Activated T-helper 1 cell treated with anti-CD3 and anti-CD28 coated beads, Interleukin-12 subunit alpha, Interleukin-12 subunit beta, Interleukin-2, Interleukin-4 antibody, amounts not matched to agents 30 ng/mL and 10 ng/mL and 1 ng/mL, durations not matched to agents 14 hours and 24 hours and 36 hours (primary cell): ENCODE data around the gene TCF7L2. TPM values are rescaled to one million over a fixed set of nuclear protein-coding genes. Genes with fewer than 3 reads are reported as not detected.

ENCODE experiments used
- DNase-seq: peaks from one replicate; pipeline ENCODE4 v3.0.0; 2021; ENCODE audit warnings: low spot score
- H3K27ac Mint-ChIP-seq: one replicate; pipeline ENCODE4 v1.8.0; 2021; ENCODE audit warnings: mild to moderate bottlenecking, mixed read lengths
- H3K27me3 Mint-ChIP-seq: one replicate; pipeline ENCODE4 v1.8.0; 2022; ENCODE audit warnings: mild to moderate bottlenecking, moderate library complexity, mixed read lengths; ENCODE audit not compliant: insufficient read depth
- H3K36me3 Mint-ChIP-seq: one replicate; pipeline ENCODE4 v1.8.0; 2021; ENCODE audit warnings: low read depth, mixed read lengths
- H3K4me1 Mint-ChIP-seq: one replicate; pipeline ENCODE4 v1.8.0; 2021; ENCODE audit warnings: low read depth, mixed read lengths
- H3K4me3 Mint-ChIP-seq: one replicate; pipeline ENCODE4 v1.8.0; 2021; ENCODE audit warnings: mild to moderate bottlenecking, moderate library complexity, mixed read lengths
- H3K9me3 Mint-ChIP-seq: one replicate; pipeline ENCODE4 v1.8.0; 2021; ENCODE audit warnings: mixed read lengths
- intact Hi-C: fragments of 100-400 bp; cut with micrococcal nuclease; formaldehyde crosslinking; loops from one replicate; pipeline ENCODE4 v1.15.1; 2024
- total RNA-seq: library from RNA; stranded (reverse); gene quantifications from 2 replicates; pipeline ENCODE4 v1.2.3, GENCODE V29; 2022

Gene TCF7L2
- total RNA-seq, 1 donor from 2014 or later, result 0.36 TPM

DNA sequence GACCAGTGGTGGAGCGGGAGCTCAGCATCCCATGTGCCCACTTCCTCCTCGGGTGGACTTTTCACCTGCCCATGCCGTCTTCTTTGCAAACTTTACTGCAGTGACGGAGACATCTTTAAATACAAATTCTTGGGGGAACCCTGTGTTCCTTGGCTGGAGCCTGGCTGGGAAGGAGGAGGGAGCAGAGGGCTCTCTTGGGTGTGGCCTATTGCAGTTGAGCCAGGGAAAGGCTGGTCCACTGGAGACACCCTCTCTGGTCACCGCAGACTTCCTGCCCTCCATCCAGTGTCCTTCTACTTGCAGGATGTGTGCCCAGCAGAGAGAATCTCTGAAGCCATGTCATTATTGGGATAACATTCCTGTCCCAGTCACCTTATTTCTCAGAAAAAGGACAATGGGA lies 67.3 kb downstream of the TCF7L2 start:
- H3K4me1 Mint-ChIP-seq, result no peaks in the 10 kb centered on the region
- intact Hi-C loops, result no loop called here
- H3K27me3 Mint-ChIP-seq, result peaks cover 16% of the 10 kb centered on the region
- no peak for DNase-seq
- no peaks in the 10 kb centered on the region for H3K9me3 Mint-ChIP-seq
- no peak overlapping the region for H3K4me3 Mint-ChIP-seq
- H3K27ac Mint-ChIP-seq, result no peak overlapping the region
- H3K36me3 Mint-ChIP-seq, result no peaks in the 10 kb centered on the region

DNA sequence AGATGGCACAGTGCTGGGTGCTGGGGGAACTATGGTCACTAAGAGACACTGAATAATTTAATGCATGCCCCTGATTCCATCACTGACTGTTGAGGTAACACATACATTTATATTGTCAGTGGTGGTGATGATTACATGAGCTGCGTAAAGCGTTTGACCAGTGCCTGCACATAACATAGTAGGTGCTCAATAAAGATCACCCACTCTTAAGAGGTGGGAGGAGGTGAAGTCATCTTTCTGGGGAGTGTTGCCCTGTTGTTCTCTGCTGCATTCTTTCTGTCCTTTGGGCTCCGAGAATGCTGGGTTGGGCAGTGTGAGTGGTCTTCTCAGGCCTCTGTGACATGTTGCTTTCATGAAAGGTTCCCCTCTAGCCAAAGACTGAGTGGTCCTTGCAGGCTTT lies 68.0 kb downstream of the TCF7L2 start:
- Mint-ChIP-seq H3K27me3 (peaks cover 13% of the 10 kb centered on the region), H3K4me1 (no peaks in the 10 kb centered on the region), H3K27ac (no peak overlapping the region), H3K36me3 (no peaks in the 10 kb centered on the region), H3K4me3 (no peak overlapping the region), H3K9me3 (no peaks in the 10 kb centered on the region)
- intact Hi-C loops, result no loop called here
- DNase-seq, result no peak

DNA sequence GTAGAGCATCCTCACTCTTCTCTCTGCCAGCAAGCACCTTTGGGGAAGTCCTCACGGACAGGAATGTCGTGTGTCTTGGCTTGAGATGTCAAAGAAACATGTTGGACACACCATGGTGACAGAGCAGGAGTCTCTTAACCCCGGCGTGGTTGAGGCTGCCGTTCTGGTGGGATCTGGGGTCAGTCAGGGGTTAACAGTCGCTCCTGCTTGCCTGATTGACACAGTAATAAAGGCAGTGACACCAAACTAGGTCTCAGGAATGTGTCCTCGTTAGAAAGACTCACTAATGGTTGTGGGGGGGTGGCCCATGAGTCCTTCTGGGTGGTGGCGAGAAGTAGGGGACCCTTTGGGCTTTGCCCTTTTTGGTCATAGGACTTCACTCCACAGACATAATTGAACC lies 69.0 kb downstream of the TCF7L2 start:
- H3K4me3 Mint-ChIP-seq, result no peak overlapping the region
- H3K27ac Mint-ChIP-seq, result no peak overlapping the region
- no peak for DNase-seq
- peaks cover 13% of the 10 kb centered on the region for H3K27me3 Mint-ChIP-seq
- H3K4me1 Mint-ChIP-seq, result no peaks in the 10 kb centered on the region
- no peaks in the 10 kb centered on the region for H3K9me3 Mint-ChIP-seq
- intact Hi-C loops, result no loop called here
- no peaks in the 10 kb centered on the region for H3K36me3 Mint-ChIP-seq

DNA sequence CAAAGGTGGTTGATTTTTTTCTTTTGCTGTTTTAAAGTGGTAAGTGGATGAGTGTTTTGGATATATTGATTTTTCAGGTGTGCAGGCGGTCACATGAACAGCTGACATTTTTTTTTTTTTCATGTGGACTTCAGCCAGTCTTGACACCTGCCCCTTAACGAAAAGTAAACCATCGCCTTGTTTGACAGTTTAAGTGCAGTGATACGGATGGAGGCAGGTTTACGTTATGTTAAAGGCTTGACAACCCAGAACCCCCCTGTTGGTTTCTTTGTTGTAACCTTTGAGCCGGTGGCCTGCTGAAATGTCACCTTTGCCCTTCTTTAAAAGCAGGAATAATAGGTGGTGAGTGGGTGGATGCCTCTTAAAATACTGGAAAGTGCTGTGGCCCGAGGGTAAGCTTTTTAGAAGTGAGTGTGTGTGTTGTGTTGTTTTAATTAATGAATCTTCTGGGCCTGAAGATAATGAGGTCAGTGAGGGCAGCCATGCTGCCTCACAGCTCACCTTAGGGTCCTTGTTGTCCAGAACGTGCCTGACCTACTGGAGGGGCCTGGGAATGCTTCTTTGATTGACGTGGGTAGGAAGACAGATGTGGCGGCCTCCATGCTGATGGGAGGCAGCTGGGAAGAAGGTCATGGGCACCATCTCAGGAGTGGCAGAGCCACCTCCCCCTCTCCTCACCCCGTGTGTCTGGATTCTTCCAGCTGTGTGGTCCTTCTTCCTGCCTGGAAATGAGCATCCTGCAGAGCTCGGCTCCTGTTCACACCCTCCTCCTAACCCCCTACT lies 69.8 kb downstream of the TCF7L2 start:
- H3K9me3 Mint-ChIP-seq, result no peaks in the 10 kb centered on the region
- no peak overlapping the region for H3K27ac Mint-ChIP-seq
- DNase-seq, result no peak
- H3K36me3 Mint-ChIP-seq, result no peaks in the 10 kb centered on the region
- intact Hi-C loops, result no loop called here
- H3K27me3 Mint-ChIP-seq, result peaks cover 13% of the 10 kb centered on the region
- no peaks in the 10 kb centered on the region for H3K4me1 Mint-ChIP-seq
- H3K4me3 Mint-ChIP-seq, result no peak overlapping the region

DNA sequence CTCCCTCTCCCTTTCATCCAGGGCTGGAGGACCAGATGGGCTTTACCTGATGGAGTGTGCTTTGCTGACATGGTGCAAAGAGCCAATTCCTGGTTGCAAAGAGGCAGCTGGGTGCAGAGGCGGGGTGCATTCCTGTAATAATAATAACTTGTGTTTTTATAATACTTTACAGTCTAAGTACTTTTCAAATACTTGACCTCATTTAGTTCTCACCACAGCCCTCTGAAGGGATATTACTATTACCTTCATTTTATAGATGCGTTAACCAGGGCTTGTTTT lies 70.4 kb downstream of the TCF7L2 start:
- intact Hi-C loops, result no loop called here
- Mint-ChIP-seq H3K4me1 (no peaks in the 10 kb centered on the region), H3K36me3 (no peaks in the 10 kb centered on the region)

DNA sequence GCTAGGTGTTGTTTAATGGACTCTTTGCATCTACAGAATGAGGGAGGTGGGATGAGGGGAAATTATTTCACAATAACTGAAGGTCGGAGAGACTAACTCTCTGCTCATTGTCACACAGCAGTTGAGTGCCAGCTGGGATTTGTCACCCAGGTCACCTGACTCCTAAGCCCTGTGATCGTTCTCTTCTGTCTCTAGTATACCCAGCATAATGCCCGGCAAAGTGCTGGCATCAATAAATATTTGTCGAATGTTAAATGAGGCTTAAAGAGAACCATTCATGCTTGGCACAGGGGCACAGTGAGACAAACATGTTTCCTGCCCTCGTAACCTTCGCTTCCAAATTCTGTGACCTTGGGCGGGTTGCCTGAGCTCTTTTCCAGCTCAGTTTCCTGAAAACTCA lies 70.8 kb downstream of the TCF7L2 start:
- Mint-ChIP-seq H3K4me3 (no peak overlapping the region), H3K27ac (no peak overlapping the region), H3K36me3 (no peaks in the 10 kb centered on the region), H3K4me1 (no peaks in the 10 kb centered on the region), H3K27me3 (peaks cover 13% of the 10 kb centered on the region), H3K9me3 (no peaks in the 10 kb centered on the region)
- no peak for DNase-seq
- intact Hi-C loops, result no loop called here

More for the DNA sequence above, 70.4 kb downstream of the TCF7L2 start:
- Mint-ChIP-seq H3K27ac (no peak overlapping the region), H3K9me3 (no peaks in the 10 kb centered on the region), H3K4me3 (no peak overlapping the region), H3K27me3 (peaks cover 13% of the 10 kb centered on the region)
- no peak for DNase-seq

DNA sequence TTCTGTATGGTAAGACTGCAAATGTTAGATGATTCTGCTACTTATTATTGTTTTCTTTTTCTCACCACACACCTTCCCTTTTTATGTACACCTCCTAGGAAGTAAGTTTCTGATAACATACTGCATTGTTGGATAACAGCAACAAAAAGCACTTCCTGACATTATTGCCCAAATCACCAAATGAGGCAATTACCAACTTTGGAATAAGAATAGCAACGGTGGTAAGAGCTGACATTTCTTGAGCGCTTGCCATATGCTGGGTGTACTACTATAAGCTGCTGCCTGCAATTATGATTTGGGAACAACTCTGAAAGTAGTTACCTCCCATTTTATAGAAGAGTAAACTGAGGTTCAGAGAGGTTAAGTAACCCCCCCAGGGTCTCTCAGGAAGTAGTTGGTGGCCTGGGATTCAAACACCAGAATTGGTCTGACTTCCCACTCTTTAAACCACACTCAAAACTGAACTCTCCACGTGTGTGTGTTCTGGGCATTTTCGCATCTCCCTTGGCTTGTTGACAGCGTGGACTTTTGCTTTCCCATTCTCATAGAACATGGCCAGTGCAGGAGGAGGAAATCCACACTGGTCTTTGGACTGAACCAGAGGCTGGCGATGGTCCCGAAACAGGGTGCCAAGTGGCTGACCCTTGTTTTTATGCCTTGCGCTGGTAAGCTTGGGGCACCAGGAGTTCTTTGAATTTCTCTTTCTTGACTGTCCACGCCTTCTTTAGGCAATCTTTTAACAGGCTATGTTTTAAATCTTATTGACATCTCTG lies 71.4 kb downstream of the TCF7L2 start:
- intact Hi-C loops, result no loop called here
- H3K4me3 Mint-ChIP-seq, result no peak overlapping the region
- H3K27me3 Mint-ChIP-seq, result peaks cover 13% of the 10 kb centered on the region
- H3K27ac Mint-ChIP-seq, result no peak overlapping the region
- DNase-seq, result no peak
- no peaks in the 10 kb centered on the region for H3K36me3 Mint-ChIP-seq
- no peaks in the 10 kb centered on the region for H3K9me3 Mint-ChIP-seq
- H3K4me1 Mint-ChIP-seq, result no peaks in the 10 kb centered on the region

DNA sequence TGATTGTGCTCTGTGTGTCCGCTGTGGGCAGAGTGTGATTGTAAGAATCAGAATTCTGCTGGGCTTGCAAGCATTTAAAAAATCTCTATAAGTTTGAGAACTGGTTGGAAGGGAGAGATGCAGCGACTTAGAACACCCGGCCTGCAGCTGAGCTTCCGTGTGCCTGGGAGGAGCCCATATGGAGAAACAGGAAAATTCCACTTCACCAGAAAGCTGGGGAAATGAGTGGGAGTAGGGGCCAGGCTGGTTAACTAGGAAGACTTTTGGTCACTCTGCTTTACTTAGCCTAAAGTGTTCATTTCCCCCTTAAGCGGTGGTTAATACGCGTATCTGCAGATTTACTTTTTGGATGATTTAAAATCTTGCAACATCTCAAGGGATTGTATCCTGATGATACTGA lies 72.2 kb downstream of the TCF7L2 start:
- Mint-ChIP-seq H3K4me1 (no peaks in the 10 kb centered on the region), H3K27ac (no peak overlapping the region), H3K9me3 (no peaks in the 10 kb centered on the region), H3K36me3 (no peaks in the 10 kb centered on the region), H3K27me3 (peaks cover 14% of the 10 kb centered on the region), H3K4me3 (no peak overlapping the region)
- intact Hi-C loops, result no loop called here
- no peak for DNase-seq

DNA sequence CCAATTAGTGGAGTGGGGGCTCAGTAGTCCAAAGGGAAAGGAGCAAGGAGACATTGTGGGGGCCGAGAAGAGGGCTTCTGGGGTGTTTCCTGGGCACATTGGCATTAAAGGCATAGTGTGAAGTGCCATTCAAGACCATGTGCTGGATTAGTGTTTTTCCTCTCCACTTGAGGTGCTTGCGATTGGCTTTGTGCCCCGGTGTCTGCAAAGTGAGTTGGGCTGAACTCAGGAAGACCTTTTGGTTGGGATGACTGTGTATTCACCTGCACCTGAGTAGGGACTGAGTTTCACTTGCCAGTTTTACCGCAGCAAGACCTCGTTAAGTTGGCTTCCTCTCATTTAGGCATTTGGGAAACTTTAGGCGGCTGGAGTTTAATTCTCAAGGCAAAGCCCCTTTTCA lies 73.0 kb downstream of the TCF7L2 start:
- Mint-ChIP-seq H3K9me3 (no peaks in the 10 kb centered on the region), H3K4me3 (no peak overlapping the region), H3K27ac (no peak overlapping the region), H3K36me3 (no peaks in the 10 kb centered on the region), H3K27me3 (peaks cover 17% of the 10 kb centered on the region), H3K4me1 (no peaks in the 10 kb centered on the region)
- DNase-seq, result no peak
- intact Hi-C loops, result no loop called here

DNA sequence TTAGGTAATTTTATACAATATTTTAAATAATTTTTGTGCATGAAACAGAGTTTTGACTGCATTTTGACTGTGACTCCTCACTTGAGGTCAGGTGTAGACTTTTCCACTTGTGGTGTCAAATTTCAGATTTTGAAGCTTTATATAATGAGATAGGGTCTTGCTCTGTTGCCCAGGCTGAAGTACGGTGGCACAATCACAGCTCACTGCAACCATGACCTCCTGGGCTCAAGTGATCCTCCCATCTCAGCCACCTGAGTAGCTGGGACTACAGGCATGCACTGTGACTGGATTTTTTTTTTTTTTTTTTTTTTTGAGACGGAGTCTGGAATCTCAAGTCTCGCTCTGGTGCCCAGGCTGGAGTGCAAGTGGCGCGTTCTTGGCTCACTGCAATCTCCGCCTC lies 74.9 kb downstream of the TCF7L2 start:
- intact Hi-C loops, result no loop called here
- no peaks in the 10 kb centered on the region for H3K36me3 Mint-ChIP-seq
- H3K4me1 Mint-ChIP-seq, result no peaks in the 10 kb centered on the region
- H3K4me3 Mint-ChIP-seq, result no peak overlapping the region
- no peak overlapping the region for H3K27ac Mint-ChIP-seq
- DNase-seq, result no peak
- no peaks in the 10 kb centered on the region for H3K9me3 Mint-ChIP-seq
- peaks cover 19% of the 10 kb centered on the region for H3K27me3 Mint-ChIP-seq

DNA sequence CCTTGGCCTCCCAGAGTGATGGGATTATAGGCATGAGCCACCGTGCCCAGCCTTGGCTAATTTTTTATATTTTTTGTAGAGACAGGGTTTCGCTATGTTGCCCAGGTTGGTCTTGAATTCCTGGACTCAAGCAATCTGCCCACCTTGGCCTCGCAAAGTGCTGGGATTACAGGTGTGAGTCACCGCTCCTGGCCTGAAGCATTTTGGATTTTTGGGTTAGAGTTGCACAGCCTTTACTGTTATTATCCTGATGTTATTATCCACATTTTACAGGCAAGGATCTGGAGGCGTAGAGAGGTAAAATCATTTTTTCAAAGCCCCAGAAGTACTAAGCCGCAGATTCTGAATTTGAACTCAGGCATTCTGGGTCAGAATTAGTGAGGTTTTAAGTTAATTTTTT lies 75.4 kb downstream of the TCF7L2 start:
- Mint-ChIP-seq H3K4me1 (no peaks in the 10 kb centered on the region), H3K4me3 (no peak overlapping the region), H3K9me3 (no peaks in the 10 kb centered on the region), H3K27me3 (peaks cover 20% of the 10 kb centered on the region), H3K36me3 (no peaks in the 10 kb centered on the region), H3K27ac (no peak overlapping the region)
- DNase-seq, result no peak
- intact Hi-C loops, result no loop called here

DNA sequence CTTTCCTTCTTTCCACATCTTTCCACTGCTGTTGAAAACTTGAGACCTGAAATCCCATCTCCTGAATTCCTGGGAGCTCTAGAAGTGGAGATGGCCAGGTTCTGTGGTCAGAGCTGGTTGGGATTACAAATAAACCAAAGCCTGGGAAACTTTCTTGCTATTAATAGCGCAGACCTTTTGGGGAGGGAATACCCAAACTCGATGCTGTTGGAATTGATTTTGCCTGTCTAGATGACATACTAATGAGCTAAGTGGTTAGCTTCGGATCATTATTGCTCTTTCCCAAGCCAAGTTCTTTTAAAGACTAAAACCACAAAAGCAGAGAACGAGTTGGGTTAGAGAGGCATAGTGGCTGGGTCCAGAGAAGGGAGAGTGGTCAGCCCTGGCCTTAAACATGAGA lies 76.6 kb downstream of the TCF7L2 start:
- intact Hi-C loops, result no loop called here
- H3K9me3 Mint-ChIP-seq, result no peaks in the 10 kb centered on the region

DNA sequence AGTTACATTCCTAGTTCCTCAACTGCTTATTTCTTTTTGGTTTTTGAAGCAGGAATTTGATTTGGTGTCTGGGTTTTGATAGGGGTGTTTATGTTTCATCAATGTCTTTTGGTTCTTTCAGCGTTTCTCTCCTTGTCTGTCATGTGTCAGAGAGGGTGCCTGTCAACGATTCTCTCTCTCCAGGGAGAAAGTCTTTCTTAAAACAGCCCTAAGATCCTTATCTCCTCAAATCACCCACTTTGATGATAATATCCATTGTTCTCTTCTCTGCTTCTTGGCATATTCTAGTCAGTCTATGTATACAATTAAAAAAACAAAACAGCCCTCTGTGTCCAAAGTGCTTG lies 77.2 kb downstream of the TCF7L2 start:
- Mint-ChIP-seq H3K27ac (no peak overlapping the region), H3K4me3 (no peak overlapping the region), H3K9me3 (no peaks in the 10 kb centered on the region), H3K36me3 (no peaks in the 10 kb centered on the region), H3K4me1 (no peaks in the 10 kb centered on the region), H3K27me3 (peaks cover 23% of the 10 kb centered on the region)
- no peak for DNase-seq
- intact Hi-C loops, result no loop called here

More for the DNA sequence above, 76.6 kb downstream of the TCF7L2 start:
- DNase-seq, result no peak
- Mint-ChIP-seq H3K27me3 (peaks cover 23% of the 10 kb centered on the region), H3K4me3 (no peak overlapping the region), H3K27ac (no peak overlapping the region), H3K36me3 (no peaks in the 10 kb centered on the region), H3K4me1 (no peaks in the 10 kb centered on the region)
